Nephron progenitor cell (in vitro differentiated cells): ENCODE results near the gene HLA-DMB.

Experiments used
- DNase-seq: peaks from one replicate; pipeline ENCODE4 v3.0.0; 2021
- H3K27ac Mint-ChIP-seq: 2 replicates; pipeline ENCODE4 v1.8.0; 2021; ENCODE audit warnings: mild to moderate bottlenecking, moderate library complexity, mixed read lengths
- H3K27me3 Mint-ChIP-seq: 2 replicates; pipeline ENCODE4 v1.8.0; 2021; ENCODE audit warnings: mild to moderate bottlenecking, low read depth, mixed read lengths; ENCODE audit not compliant: poor library complexity
- H3K36me3 Mint-ChIP-seq: 2 replicates; pipeline ENCODE4 v1.8.0; 2021; ENCODE audit warnings: low read depth, mixed read lengths
- H3K4me1 Mint-ChIP-seq: 2 replicates; pipeline ENCODE4 v1.8.0; 2021; ENCODE audit warnings: mixed read lengths
- H3K4me3 Mint-ChIP-seq: 2 replicates; pipeline ENCODE4 v1.8.0; 2021; ENCODE audit warnings: mild to moderate bottlenecking, moderate library complexity, mixed read lengths
- H3K9me3 Mint-ChIP-seq: 2 replicates; pipeline ENCODE4 v1.8.0; 2021; ENCODE audit warnings: mild to moderate bottlenecking, moderate library complexity, mixed read lengths
- TF ChIP-seq, protein P1 (sequence below): fragments of 200-600 bp; sonication (generic); IDR thresholded peaks from 2 replicates; pipeline ENCODE4 v1.5.0; 2021; ENCODE audit warnings: antibody characterized with exemption

Gene HLA-DMB

DNA sequence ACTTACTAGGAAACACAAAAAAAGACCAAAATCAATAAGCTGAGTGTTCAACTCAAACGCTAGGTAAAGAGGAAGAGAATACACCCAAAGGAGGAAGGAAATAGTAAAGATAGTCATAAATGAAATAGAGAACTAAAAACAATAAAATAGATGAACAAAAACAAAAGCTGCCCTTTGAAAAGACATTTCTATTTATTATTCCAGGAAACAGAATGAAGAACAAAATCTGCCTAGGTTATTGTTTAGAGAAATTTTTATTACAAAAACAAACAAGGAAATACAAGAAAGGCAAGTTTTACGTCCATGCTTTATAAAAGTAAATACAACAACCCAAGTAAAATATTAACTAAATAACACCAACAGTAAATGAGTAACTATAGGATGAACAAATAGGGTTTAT is 20.1 kb downstream of the HLA-DMB start:
- TF ChIP-seq, protein P1, sequence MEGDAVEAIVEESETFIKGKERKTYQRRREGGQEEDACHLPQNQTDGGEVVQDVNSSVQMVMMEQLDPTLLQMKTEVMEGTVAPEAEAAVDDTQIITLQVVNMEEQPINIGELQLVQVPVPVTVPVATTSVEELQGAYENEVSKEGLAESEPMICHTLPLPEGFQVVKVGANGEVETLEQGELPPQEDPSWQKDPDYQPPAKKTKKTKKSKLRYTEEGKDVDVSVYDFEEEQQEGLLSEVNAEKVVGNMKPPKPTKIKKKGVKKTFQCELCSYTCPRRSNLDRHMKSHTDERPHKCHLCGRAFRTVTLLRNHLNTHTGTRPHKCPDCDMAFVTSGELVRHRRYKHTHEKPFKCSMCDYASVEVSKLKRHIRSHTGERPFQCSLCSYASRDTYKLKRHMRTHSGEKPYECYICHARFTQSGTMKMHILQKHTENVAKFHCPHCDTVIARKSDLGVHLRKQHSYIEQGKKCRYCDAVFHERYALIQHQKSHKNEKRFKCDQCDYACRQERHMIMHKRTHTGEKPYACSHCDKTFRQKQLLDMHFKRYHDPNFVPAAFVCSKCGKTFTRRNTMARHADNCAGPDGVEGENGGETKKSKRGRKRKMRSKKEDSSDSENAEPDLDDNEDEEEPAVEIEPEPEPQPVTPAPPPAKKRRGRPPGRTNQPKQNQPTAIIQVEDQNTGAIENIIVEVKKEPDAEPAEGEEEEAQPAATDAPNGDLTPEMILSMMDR, result no peak
- no peaks in the 10 kb centered on the region for H3K36me3 Mint-ChIP-seq
- DNase-seq, result no peak
- no peak overlapping the region for H3K27ac Mint-ChIP-seq
- H3K9me3 Mint-ChIP-seq, result no peaks in the 10 kb centered on the region
- H3K4me3 Mint-ChIP-seq, result no peak overlapping the region
- H3K4me1 Mint-ChIP-seq, result no peaks in the 10 kb centered on the region
- H3K27me3 Mint-ChIP-seq, result peaks cover 39% of the 10 kb centered on the region

DNA sequence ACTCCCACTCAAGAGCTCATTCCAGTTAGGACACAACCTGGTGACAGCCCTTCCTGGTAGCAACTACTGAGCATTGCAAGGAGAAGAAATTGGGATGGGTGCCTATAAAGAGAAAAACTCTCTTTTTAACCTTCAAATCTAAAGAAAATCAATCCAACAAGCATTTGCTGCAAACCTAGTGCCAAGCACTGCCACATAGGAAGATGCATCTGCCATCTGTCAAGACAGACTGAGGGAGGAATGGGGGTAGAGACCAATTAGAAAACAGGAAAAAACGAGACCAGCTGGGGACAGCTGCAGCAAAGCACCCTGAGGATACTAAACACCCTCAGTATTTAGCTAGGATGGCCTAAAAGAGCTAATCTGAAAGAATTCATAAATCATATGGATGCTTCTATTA is 27.9 kb downstream of the HLA-DMB start:
- Mint-ChIP-seq H3K4me3 (no peak overlapping the region), H3K4me1 (peaks cover 15% of the 10 kb centered on the region), H3K27me3 (peaks cover 55% of the 10 kb centered on the region), H3K36me3 (no peaks in the 10 kb centered on the region), H3K27ac (no peak overlapping the region), H3K9me3 (no peaks in the 10 kb centered on the region)
- TF ChIP-seq, protein P1, result no peak
- no peak for DNase-seq

DNA sequence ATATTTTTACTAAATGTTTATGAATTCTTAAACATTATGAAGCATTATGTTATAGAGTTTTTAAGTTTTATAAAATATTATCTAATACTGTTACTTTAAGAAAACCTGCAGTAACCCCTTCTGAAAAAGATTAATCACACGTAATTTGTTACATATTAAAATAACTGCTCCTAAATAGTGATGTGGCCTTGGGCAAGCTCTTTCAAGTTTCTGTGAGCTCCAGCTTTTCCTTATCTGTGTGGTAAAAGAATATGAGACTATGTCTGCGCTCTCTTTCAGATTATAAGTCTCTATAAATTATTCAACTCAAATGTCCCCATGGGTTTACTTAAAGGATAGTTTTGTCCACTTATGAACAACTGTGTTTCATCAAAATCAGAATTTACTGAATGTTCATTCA is 31.9 kb downstream of the HLA-DMB start:
- H3K27me3 Mint-ChIP-seq, result peaks cover 43% of the 10 kb centered on the region
- TF ChIP-seq, protein P1, result no peak
- no peak for DNase-seq
- H3K27ac Mint-ChIP-seq, result no peak overlapping the region
- H3K9me3 Mint-ChIP-seq, result no peaks in the 10 kb centered on the region
- no peaks in the 10 kb centered on the region for H3K36me3 Mint-ChIP-seq
- no peak overlapping the region for H3K4me3 Mint-ChIP-seq
- peaks cover 15% of the 10 kb centered on the region for H3K4me1 Mint-ChIP-seq

DNA sequence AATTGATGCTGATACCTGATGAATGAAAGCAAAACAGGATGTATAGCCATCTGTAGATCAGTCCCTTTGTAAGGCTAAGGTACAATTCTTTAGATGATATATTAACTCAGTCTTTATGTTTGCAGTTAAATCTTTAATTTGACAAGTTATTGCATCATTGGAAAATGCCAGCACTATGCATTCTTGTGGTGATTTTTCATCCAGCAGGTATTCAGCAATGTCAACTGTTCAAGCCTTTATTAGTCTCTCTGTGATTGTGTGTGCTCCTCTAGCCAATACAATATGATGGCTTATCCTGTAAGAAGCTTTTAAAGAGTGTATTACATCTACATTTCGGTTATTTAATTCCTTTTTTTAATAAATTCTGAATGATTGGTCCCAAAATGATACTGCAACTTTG is 34.3 kb downstream of the HLA-DMB start:
- no peak overlapping the region for H3K27ac Mint-ChIP-seq
- peaks cover 34% of the 10 kb centered on the region for H3K27me3 Mint-ChIP-seq

DNA sequence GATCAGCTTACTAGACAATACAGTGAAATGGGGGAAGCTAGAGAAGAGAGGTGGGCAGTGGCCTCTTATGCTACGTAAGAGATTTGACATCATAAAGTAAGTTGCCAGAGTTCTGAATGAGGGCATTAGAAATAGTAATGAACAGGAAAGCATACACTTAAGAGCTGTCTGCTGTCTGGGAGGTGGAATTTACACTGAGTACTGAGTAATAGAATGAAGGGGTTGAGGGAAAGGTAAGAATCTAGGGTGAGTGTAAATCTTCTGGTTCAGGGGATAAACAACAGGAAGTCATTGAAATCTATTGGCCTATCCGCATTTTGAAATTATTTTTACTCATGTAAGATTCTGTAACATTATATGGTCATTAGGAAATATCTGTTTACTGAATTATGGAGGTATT is 35.8 kb downstream of the HLA-DMB start:
- Mint-ChIP-seq H3K36me3 (peaks cover 16% of the 10 kb centered on the region), H3K27me3 (peaks cover 24% of the 10 kb centered on the region), H3K4me1 (no peaks in the 10 kb centered on the region), H3K4me3 (no peak overlapping the region), H3K9me3 (no peaks in the 10 kb centered on the region), H3K27ac (peak overlapping the region; percentile 14)
- TF ChIP-seq, protein P1, result no peak
- DNase-seq, result no peak

More for the DNA sequence above, 34.3 kb downstream of the HLA-DMB start:
- TF ChIP-seq, protein P1, result no peak
- no peaks in the 10 kb centered on the region for H3K4me1 Mint-ChIP-seq
- H3K4me3 Mint-ChIP-seq, result no peak overlapping the region
- H3K36me3 Mint-ChIP-seq, result peaks cover 1% of the 10 kb centered on the region
- no peaks in the 10 kb centered on the region for H3K9me3 Mint-ChIP-seq
- DNase-seq, result no peak

DNA sequence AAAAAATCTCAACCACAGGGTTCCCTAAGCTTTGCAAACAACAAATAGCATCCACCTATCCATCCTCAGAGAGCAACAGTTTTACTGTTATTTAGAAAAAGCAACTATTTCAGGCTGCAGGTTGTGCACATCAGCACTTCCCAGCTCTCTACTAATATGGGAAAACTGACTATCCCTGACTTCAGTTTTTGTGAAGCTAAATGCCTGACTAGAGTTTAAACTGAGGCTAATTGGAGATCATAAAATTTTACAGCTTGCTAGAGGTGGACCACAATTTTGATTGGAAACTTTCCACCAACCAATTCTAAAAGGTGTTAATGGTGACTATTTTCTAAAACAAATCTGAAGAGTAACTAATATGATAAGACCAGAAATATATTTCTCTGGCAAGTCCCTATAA is 36.9 kb downstream of the HLA-DMB start:
- no peak overlapping the region for H3K4me3 Mint-ChIP-seq
- H3K4me1 Mint-ChIP-seq, result no peaks in the 10 kb centered on the region
- no peak for DNase-seq
- H3K27me3 Mint-ChIP-seq, result peaks cover 19% of the 10 kb centered on the region
- TF ChIP-seq, protein P1, result no peak
- no peak overlapping the region for H3K27ac Mint-ChIP-seq
- peaks cover 21% of the 10 kb centered on the region for H3K36me3 Mint-ChIP-seq
- H3K9me3 Mint-ChIP-seq, result no peaks in the 10 kb centered on the region
